K562 (cell line): ENCODE measurements around the gene UBE2D2. TPM values are rescaled to one million over a fixed set of nuclear protein-coding genes. Genes with fewer than 3 reads are reported as not detected.

Experiments
- CBX2 ChIP-seq: fragments of 200-600 bp; sonication (generic); IDR thresholded peaks from one replicate; pipeline ENCODE4 v1.6.1; 2012; ENCODE audit warnings: mild to moderate bottlenecking, low read length, inconsistent platforms; ENCODE audit not compliant: insufficient read depth, poor library complexity, severe bottlenecking
- E2F8 ChIP-seq: fragments of 450-650 bp; IDR thresholded peaks from 2 replicates; pipeline ENCODE4 v1.7.1; 2018; ENCODE audit warnings: mild to moderate bottlenecking, low read depth; ENCODE audit not compliant: partially characterized antibody
- FOSL1 ChIP-seq: fragments of 200-800 bp; sonication (Bioruptor generic); conservative IDR thresholded peaks from 2 replicates; pipeline ENCODE4 v1.6.1; 2016; ENCODE audit warnings: missing genetic modification characterization, missing compliant biosample characterization
- KLF13 ChIP-seq: fragments of 450-650 bp; IDR thresholded peaks from 2 replicates; pipeline ENCODE4 v1.6.1; 2016; ENCODE audit warnings: missing genetic modification characterization, low read depth, mild to moderate bottlenecking, missing compliant biosample characterization, moderate library complexity, borderline replicate concordance
- POLR2AphosphoS2 ChIP-seq: IDR thresholded peaks from 2 replicates; pipeline ENCODE4 v1.6.1; 2012; ENCODE audit warnings: low read length, improper control_type of control experiment
- RBBP5 ChIP-seq: fragments of 200-600 bp; sonication (generic); IDR thresholded peaks from 2 replicates; pipeline ENCODE4 v1.6.1; 2012; ENCODE audit warnings: borderline replicate concordance, mild to moderate bottlenecking, low read length, control low read depth, inconsistent platforms; ENCODE audit not compliant: insufficient read depth, poor library complexity, severe bottlenecking
- ZFX ChIP-seq: sonication (generic); formaldehyde crosslinking; IDR thresholded peaks from 2 replicates; pipeline ENCODE4 v1.8.0; 2022; ENCODE audit warnings: mild to moderate bottlenecking, missing genetic modification reagents, moderate library complexity
- ZNF224 ChIP-seq: sonication (generic); formaldehyde crosslinking; IDR thresholded peaks from 2 replicates; pipeline ENCODE4 v1.8.0; 2022; ENCODE audit warnings: mild to moderate bottlenecking, missing genetic modification reagents
- ZNF318 ChIP-seq, 2 experiments: fragments of 450-650 bp; IDR thresholded peaks; 2 replicates each; pipeline ENCODE4 v1.6.1; 2016; ENCODE audit warnings: mild to moderate bottlenecking in 2 of 2, borderline replicate concordance in 1 of 2, low read depth in 1 of 2, moderate library complexity in 1 of 2
- ZNF444 ChIP-seq: fragments of 250-450 bp; sonication (Bioruptor Pico); IDR thresholded peaks from 2 replicates; pipeline ENCODE4 v1.4.0; 2020; ENCODE audit warnings: mild to moderate bottlenecking, moderate library complexity
- polyA plus RNA-seq, 8 experiments: library from polyadenylated mRNA; depleted of rRNA in 4 of 8; stranded (reverse) in 5 of 8; unstranded in 3 of 8; fragments of >200 nt; fragmentation: Nextera tagmentation in 2 of 8; fragmentation: Illumina TruSeq in 1 of 8; extraction: Ambion mirVana in 2 of 8; extraction: Trizol in 1 of 8; gene quantifications; 2 replicates each; pipeline versions ENCODE4 v1.2.1 to v1.2.3, GENCODE V29; 2011 to 2014; ENCODE audit warnings: inconsistent platforms in 1 of 8, missing spikeins in 1 of 8
- total RNA-seq, 7 experiments: library from RNA; depleted of rRNA in 6 of 7; stranded (reverse); fragments of >200 nt in 6 of 7; fragmentation: Illumina TruSeq in 2 of 7; extraction: Trizol in 2 of 7; gene quantifications; 2 replicates each; pipeline versions ENCODE4 v1.2.1 to v1.2.3, GENCODE V29; 2011 to 2021; ENCODE audit warnings: low replicate concordance in 1 of 7
- TF ChIP-seq, protein P1 (sequence below): fragments of 250-450 bp; sonication (Bioruptor Pico); IDR thresholded peaks from 2 replicates; pipeline ENCODE4 v1.4.0; 2020; ENCODE audit warnings: borderline replicate concordance

Gene UBE2D2
- total and polyA plus RNA-seq, 9 of the 15 experiments (the other 6 are each of a cell fraction or from before 2014, with no cell fraction given): 53.6 to 198 (median 122) TPM

DNA sequence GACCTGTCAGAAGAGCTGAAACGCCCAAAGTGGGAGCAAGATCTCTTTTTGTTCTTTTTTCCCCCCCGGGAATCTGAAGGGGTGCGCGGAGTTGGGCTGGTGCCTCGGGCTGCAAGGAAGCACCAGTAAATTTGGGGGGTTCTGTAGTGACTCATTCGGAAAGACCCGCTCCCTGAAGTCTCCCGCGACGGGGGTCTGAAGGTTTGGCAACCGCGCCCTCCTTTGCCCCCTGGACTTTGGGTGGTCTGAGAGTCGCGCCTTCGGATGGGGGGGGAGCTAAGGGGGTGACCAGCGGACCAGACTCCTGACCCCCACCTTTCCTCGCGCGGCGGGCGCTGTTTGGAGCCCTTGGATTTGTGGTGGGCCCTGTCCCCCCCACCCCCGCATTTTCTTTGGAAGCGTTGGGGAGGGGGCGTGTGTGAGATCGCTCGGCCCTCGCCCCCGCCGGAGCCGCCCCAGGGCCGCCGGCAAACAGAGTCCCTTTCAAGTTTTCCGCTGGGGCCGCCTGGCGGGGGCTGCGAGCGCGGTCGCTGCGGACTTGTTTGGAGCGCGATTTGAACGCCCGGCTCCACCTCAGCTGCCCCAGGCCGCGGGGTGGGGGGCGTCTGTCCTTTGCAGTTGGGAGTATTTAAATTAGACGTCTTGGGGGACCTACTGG is 89.0 kb downstream of the UBE2D2 start (continued):
- no peak for TF ChIP-seq POLR2AphosphoS2
- TF ChIP-seq E2F8: no peak
- no peak for TF ChIP-seq ZNF224
- no peak for TF ChIP-seq CBX2
- TF ChIP-seq, protein P1, sequence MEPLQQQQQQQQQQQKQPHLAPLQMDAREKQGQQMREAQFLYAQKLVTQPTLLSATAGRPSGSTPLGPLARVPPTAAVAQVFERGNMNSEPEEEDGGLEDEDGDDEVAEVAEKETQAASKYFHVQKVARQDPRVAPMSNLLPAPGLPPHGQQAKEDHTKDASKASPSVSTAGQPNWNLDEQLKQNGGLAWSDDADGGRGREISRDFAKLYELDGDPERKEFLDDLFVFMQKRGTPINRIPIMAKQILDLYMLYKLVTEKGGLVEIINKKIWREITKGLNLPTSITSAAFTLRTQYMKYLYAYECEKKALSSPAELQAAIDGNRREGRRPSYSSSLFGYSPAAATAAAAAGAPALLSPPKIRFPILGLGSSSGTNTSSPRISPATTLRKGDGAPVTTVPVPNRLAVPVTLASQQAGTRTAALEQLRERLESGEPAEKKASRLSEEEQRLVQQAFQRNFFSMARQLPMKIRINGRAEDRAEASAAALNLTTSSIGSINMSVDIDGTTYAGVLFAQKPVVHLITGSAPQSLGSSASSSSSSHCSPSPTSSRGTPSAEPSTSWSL (CRISPR knock-in tag): no peak
- TF ChIP-seq ZNF444: no peak
- no peak for TF ChIP-seq RBBP5
- no peak for TF ChIP-seq KLF13
- TF ChIP-seq ZNF318 (IDR thresholded peaks at IDR 0.05; ENCODE audit: borderline replicate concordance in 1 of 2, low read depth in 1 of 2): no peak
- 0 out of 2 replicates have a peak, but pooled peaks have one; percentile 50 for TF ChIP-seq FOSL1 (tag)
- no peak for TF ChIP-seq ZFX (CRISPR knock-in tag)
